CD4-positive, CD25-positive, alpha-beta regulatory T cell (primary cell): ENCODE data around the gene CSNK2A3. TPM values are rescaled to one million over a fixed set of nuclear protein-coding genes. Genes with fewer than 3 reads are reported as not detected.

Experiments used
- ATAC-seq, 2 donors: fragments of 150-1000 bp; cut with Tn5 transposase; one replicate each; pipeline ENCODE4 v1.10.0; 2021; ENCODE audit warnings: low read depth in 2 of 2, moderate number of reproducible peaks in 2 of 2, moderate library complexity in 1 of 2
- DNase-seq, 3 donors: peaks; one replicate each; pipeline versions ENCODE4 v3.0.0 to v3.0.0-alpha.2; 2012 to 2022; ENCODE audit warnings: mixed read lengths in 1 of 3
- H3K27ac ChIP-seq: one replicate; pipeline ENCODE4 v1.7.0; 2013; ENCODE audit warnings: mild to moderate bottlenecking, low read length; ENCODE audit not compliant: insufficient read depth, poor library complexity, severe bottlenecking
- H3K27me3 ChIP-seq: one replicate; pipeline ENCODE4 v1.7.0; 2013; ENCODE audit warnings: low read length; ENCODE audit not compliant: control insufficient read depth, insufficient read depth
- H3K36me3 ChIP-seq: one replicate; pipeline ENCODE4 v1.7.0; 2013; ENCODE audit warnings: mild to moderate bottlenecking, low read length, moderate library complexity; ENCODE audit not compliant: control insufficient read depth, insufficient read depth
- H3K4me1 ChIP-seq: 2 replicates; pipeline ENCODE4 v1.7.0; 2013; ENCODE audit warnings: mild to moderate bottlenecking, low read length; ENCODE audit not compliant: insufficient read depth, control insufficient read depth, poor library complexity, severe bottlenecking
- H3K4me3 ChIP-seq: one replicate; pipeline ENCODE4 v1.7.0; 2013; ENCODE audit warnings: low read depth, mild to moderate bottlenecking, low read length, moderate library complexity
- H3K9me3 ChIP-seq, 2 experiments: 1 replicate in 1 of 2; 2 replicates in 1 of 2; pipeline ENCODE4 v1.7.0; 2013; ENCODE audit warnings: low read length in 2 of 2, mild to moderate bottlenecking in 1 of 2, moderate library complexity in 1 of 2; ENCODE audit not compliant: control insufficient read depth in 2 of 2
- H3K27ac Mint-ChIP-seq, 3 donors: one replicate each; pipeline ENCODE4 v1.8.0; 2020 to 2022; ENCODE audit warnings: mild to moderate bottlenecking in 3 of 3, mixed read lengths in 3 of 3, moderate library complexity in 2 of 3
- H3K27me3 Mint-ChIP-seq: one replicate; pipeline ENCODE4 v1.8.0; 2022; ENCODE audit warnings: mild to moderate bottlenecking, mixed read lengths
- H3K36me3 Mint-ChIP-seq: one replicate; pipeline ENCODE4 v1.8.0; 2020; ENCODE audit warnings: mixed read lengths
- H3K4me1 Mint-ChIP-seq, 4 donors: one replicate each; pipeline ENCODE4 v1.8.0; 2020 to 2022; ENCODE audit warnings: mixed read lengths in 4 of 4, mild to moderate bottlenecking in 1 of 4
- H3K4me3 Mint-ChIP-seq, 4 donors: one replicate each; pipeline ENCODE4 v1.8.0; 2020 to 2022; ENCODE audit warnings: mild to moderate bottlenecking in 4 of 4, mixed read lengths in 4 of 4, moderate library complexity in 3 of 4
- H3K9me3 Mint-ChIP-seq, 7 donors: one replicate each; pipeline ENCODE4 v1.8.0; 2020 to 2022; ENCODE audit warnings: mixed read lengths in 7 of 7, mild to moderate bottlenecking in 3 of 7, moderate library complexity in 2 of 7
- polyA plus RNA-seq, 4 donors: library from polyadenylated mRNA; unstranded; fragments of 300-500 nt; fragmentation: Illumina TruSeq; gene quantifications; one replicate each; pipeline ENCODE4 v1.2.3, GENCODE V29; 2021
- total RNA-seq: library from RNA; stranded (reverse); gene quantifications from one replicate; pipeline ENCODE4 v1.2.3, GENCODE V29; 2022

Gene CSNK2A3
- total and polyA plus RNA-seq, 5 donors from 2014 or later: 1.2 to 1.6 (median 1.3) TPM; not detected in 1

DNA sequence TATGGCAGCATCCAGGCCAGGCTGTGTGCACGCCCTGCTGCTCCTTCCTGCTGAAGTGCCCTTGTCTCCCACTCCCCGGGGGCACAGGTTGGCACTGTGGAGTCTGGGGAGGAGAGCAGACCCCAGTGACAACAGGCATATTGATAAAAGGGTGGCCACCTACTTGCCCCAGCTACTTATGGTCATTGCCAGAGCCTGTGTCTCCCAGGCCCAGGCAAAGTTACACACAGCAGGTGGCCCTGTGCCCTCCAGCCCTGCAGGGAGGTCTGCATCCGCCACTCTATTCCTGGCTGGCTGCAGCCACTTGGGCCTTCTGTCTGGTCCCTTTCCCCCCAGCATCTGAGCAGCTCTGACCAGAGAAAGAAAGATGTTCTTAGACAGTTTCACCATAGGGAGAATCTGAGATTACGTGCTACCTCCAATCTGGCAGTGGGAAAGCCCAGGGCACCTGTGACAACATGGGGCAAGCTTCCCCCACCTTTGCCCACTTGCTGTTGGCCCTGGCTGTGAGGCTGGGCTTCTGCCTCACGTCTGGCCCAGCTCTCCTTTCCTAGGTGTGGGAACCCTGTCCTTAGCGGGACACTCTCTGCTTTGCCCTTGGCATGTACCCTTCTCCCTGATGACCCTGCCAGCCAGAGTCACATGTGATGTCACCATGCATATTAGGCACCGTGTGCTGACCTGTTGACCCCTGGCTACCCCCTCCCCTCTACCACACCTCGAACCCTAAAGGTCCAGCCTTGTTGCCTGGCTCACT, 25.3 kb upstream of the CSNK2A3 start:
- Histone ChIP-seq H3K36me3 (no peaks in the 10 kb centered on the region), H3K27me3 (no peaks in the 10 kb centered on the region), H3K4me3 (no peak overlapping the region), H3K27ac (no peak overlapping the region), H3K4me1 (no peaks in the 10 kb centered on the region), H3K9me3 (no peaks in the 10 kb centered on the region)
- no peak overlapping the region for H3K4me3 Mint-ChIP-seq
- no peak for DNase-seq
- H3K27ac Mint-ChIP-seq: no peak overlapping the region
- no peaks in the 10 kb centered on the region for H3K27me3 Mint-ChIP-seq
- no peaks in the 10 kb centered on the region for H3K36me3 Mint-ChIP-seq
- ATAC-seq: no peak
- no peaks in the 10 kb centered on the region for H3K9me3 Mint-ChIP-seq
- H3K4me1 Mint-ChIP-seq: no peaks in the 10 kb centered on the region

DNA sequence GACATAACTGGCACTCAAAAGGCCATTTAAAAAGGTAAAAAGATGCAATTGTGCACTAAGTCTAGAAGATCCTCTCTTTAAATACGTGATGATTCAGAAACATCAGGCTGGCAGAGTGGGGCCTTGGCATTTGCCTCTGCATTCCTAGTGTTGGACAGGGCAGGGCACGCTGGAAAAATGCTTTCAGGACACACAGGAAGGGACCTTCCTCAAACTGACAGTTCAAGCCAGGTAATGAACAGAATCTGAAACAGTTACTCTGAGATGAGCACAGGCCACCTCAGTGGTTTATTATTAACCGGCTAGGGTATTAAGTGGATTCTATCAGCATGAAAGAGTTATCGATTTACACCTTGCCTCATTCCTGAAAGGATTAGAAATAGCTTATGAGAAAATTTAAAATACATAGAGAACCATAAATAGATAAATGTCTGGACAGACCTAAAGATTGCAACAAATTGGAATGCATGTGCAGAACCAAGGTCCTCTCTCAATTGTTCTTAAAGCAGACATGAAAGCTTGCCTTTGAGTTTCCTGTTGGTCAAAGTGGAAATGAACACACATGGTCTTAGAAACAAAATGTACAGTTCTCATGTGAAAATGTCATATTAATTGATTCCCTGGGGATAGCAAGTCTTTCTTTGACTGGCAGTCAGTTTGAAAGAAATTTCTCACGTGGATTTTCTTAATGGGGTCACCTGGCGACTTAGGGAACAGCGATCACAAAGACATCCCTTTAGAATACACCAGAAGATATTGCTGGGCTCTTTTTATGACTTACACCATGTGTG, 21.5 kb upstream of the CSNK2A3 start:
- Mint-ChIP-seq H3K27ac (no peak overlapping the region), H3K9me3 (peaks cover 0 to 2% (median 0%) of the 10 kb centered on the region in 7 donors)

DNA sequence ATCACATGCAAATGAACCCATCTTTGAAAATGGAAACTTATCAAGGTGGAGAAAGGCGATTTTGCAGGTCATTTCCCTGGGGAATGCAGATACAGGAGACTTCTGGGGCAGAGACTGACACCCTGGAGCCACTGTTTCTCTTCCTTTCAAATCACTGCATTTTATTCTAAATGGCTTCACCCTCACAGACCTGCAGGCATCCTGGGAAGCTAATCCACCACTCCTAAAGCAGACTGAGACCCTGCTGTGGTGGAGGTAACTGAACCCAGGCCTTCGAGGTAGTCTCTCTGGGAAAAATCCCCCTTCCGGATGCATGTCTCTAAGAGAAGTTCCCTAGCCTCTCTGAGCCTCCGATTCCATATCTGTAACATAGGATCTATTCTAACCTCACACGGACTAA, 20.9 kb upstream of the CSNK2A3 start:
- Mint-ChIP-seq H3K9me3 (peaks cover 0 to 2% (median 0%) of the 10 kb centered on the region in 7 donors), H3K4me1 (no peaks in the 10 kb centered on the region), H3K27ac (no peak overlapping the region), H3K4me3 (no peak overlapping the region), H3K36me3 (no peaks in the 10 kb centered on the region), H3K27me3 (peaks cover 6% of the 10 kb centered on the region)
- no peak for DNase-seq
- H3K4me1 ChIP-seq: no peaks in the 10 kb centered on the region
- H3K9me3 ChIP-seq: no peaks in the 10 kb centered on the region
- H3K4me3 ChIP-seq: no peak overlapping the region
- ATAC-seq: no peak
- no peak overlapping the region for H3K27ac ChIP-seq
- peaks cover 2% of the 10 kb centered on the region for H3K27me3 ChIP-seq
- H3K36me3 ChIP-seq: no peaks in the 10 kb centered on the region

More for the DNA sequence above, 21.5 kb upstream of the CSNK2A3 start:
- no peaks in the 10 kb centered on the region for H3K4me1 ChIP-seq
- no peak overlapping the region for H3K4me3 ChIP-seq
- H3K27me3 ChIP-seq: peaks cover 2% of the 10 kb centered on the region
- Mint-ChIP-seq H3K4me1 (no peaks in the 10 kb centered on the region), H3K4me3 (no peak overlapping the region), H3K27me3 (peaks cover 6% of the 10 kb centered on the region), H3K36me3 (no peaks in the 10 kb centered on the region)
- H3K9me3 ChIP-seq: no peaks in the 10 kb centered on the region
- no peak for ATAC-seq
- H3K27ac ChIP-seq: no peak overlapping the region
- DNase-seq: no peak
- H3K36me3 ChIP-seq: no peaks in the 10 kb centered on the region

DNA sequence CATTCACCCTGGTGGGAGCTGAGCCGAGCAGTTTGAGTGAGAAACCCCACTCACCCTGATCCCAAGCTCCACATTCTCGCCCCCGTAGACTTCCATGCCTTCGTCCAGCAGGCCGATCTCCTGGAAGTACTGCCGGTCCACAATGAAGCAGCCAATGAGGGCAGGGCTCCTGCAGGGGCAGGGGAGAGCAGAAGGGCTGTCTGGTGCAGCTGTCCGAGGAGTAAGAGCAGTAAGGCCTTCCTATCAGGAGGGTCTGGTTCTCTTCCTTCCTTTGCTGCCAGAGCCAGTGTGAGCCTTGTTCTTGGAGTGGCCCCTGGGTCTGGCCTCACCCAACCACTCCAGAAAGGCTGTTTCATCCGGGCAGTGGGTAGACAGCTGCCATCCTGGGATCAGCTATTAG, 19.4 kb upstream of the CSNK2A3 start:
- Histone ChIP-seq H3K4me1 (no peaks in the 10 kb centered on the region), H3K36me3 (no peaks in the 10 kb centered on the region), H3K27me3 (peaks cover 2% of the 10 kb centered on the region), H3K27ac (no peak overlapping the region), H3K4me3 (no peak overlapping the region), H3K9me3 (no peaks in the 10 kb centered on the region)
- DNase-seq (no peak), ATAC-seq (no peak)
- Mint-ChIP-seq H3K9me3 (peaks cover 0 to 6% (median 2%) of the 10 kb centered on the region in 7 donors), H3K27me3 (peaks cover 6% of the 10 kb centered on the region), H3K4me3 (no peak overlapping the region), H3K36me3 (no peaks in the 10 kb centered on the region), H3K27ac (no peak overlapping the region), H3K4me1 (no peaks in the 10 kb centered on the region)

DNA sequence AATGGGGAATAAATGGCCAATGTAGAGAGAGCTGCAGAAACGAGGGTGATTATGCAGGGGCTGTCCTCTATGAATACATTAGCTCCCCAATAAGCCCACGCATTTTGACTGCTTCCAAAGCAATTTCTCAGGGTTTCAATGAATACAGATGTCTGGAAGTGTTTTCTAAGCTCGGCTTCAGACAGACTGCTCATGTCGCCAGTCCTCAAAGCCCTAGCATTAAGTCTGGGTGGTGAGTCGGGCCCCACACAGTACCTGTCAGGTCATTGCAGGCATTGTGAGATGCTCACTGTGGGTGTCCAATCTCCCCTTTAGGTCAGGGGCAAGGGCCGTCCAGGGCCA, 17.9 kb upstream of the CSNK2A3 start:
- peaks cover 2% of the 10 kb centered on the region for H3K27me3 ChIP-seq
- Mint-ChIP-seq H3K9me3 (peaks cover 0 to 6% (median 2%) of the 10 kb centered on the region in 7 donors), H3K36me3 (no peaks in the 10 kb centered on the region), H3K4me3 (no peak overlapping the region), H3K27me3 (peaks cover 6% of the 10 kb centered on the region), H3K4me1 (no peaks in the 10 kb centered on the region), H3K27ac (no peak overlapping the region)
- no peak overlapping the region for H3K27ac ChIP-seq
- H3K4me1 ChIP-seq: no peaks in the 10 kb centered on the region
- H3K4me3 ChIP-seq: no peak overlapping the region
- no peaks in the 10 kb centered on the region for H3K36me3 ChIP-seq
- no peak for ATAC-seq
- DNase-seq: no peak
- no peaks in the 10 kb centered on the region for H3K9me3 ChIP-seq

DNA sequence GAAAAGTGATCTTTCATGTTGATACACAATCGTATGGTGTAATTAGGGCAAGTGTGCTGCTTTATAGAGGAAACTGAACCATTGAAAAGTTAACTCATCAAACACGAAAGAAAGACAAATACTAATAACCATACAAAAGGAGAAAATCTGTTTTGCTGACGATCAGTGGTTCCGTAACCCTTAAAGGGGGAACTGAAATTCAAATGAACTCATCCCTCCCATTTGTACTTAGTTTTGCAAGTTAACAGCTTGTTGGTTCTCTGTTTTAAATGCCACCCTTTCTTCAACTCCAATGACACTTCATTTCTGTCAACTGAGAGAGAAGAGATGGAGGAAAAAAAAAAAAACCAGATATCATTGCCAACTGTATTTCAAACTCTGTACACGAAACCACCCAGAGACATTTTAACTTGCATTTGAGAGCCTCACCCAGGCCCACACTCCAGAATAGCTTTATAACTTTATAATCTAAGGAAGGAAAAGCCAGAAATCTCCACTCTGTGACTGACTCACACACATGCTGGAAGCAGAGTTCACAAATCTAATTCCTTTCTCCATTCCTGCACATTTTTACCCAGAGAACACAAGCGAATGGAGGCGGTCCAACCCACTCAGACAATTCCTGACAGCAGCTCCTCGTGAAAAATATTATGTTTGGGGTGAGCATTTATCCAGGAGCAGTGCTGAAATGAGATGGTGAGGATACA, 17.4 kb upstream of the CSNK2A3 start:
- Histone ChIP-seq H3K27me3 (peaks cover 2% of the 10 kb centered on the region), H3K27ac (no peak overlapping the region), H3K4me3 (no peak overlapping the region), H3K4me1 (no peaks in the 10 kb centered on the region), H3K9me3 (no peaks in the 10 kb centered on the region), H3K36me3 (no peaks in the 10 kb centered on the region)
- DNase-seq (no peak), ATAC-seq (no peak)
- H3K4me3 Mint-ChIP-seq: no peak overlapping the region
- peaks cover 6% of the 10 kb centered on the region for H3K27me3 Mint-ChIP-seq
- H3K4me1 Mint-ChIP-seq: no peaks in the 10 kb centered on the region
- no peaks in the 10 kb centered on the region for H3K36me3 Mint-ChIP-seq
- peaks cover 0 to 6% (median 2%) of the 10 kb centered on the region in 7 donors for H3K9me3 Mint-ChIP-seq
- no peak overlapping the region for H3K27ac Mint-ChIP-seq

DNA sequence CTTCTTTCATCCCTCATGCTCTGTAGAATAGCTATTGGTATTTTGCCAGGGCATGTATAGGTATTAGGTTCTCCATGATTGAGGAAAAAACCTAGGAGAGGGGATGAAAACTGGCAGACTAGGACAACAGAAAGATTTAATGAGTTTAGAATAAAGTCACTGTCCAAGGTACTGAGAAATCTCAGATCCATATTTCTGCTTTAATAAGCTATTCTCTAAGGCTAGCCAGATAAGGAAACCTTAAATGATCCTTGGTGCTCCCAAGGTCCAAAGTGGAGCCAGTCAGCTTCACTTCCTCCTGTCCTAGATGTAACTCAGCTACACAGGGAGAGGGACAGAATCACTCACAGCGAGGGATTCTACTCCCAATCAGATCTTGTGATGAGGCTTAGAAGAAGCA, 13.7 kb upstream of the CSNK2A3 start:
- no peaks in the 10 kb centered on the region for H3K27me3 ChIP-seq
- Mint-ChIP-seq H3K27ac (no peak overlapping the region), H3K27me3 (no peaks in the 10 kb centered on the region), H3K4me3 (no peak overlapping the region), H3K9me3 (peaks cover 0 to 9% (median 3%) of the 10 kb centered on the region in 7 donors), H3K36me3 (no peaks in the 10 kb centered on the region), H3K4me1 (no peaks in the 10 kb centered on the region)
- H3K4me1 ChIP-seq: no peaks in the 10 kb centered on the region
- no peak overlapping the region for H3K4me3 ChIP-seq
- no peaks in the 10 kb centered on the region for H3K9me3 ChIP-seq
- no peak for ATAC-seq
- no peak overlapping the region for H3K27ac ChIP-seq
- no peak for DNase-seq
- no peaks in the 10 kb centered on the region for H3K36me3 ChIP-seq
